GM19328 (cell line): ENCODE data around the gene DEFB123.
"Not testable (repeated sequence)": the region's sequence is repeated elsewhere in the genome, so short reads cannot be mapped to it uniquely, and the experiment has no call there.

Experiments
- ATAC-seq: cut with Tn5 transposase; IDR thresholded peaks from one replicate; pipeline ENCODE4 v1.9.1; 2021; ENCODE audit warnings: mild to moderate bottlenecking, moderate library complexity; ENCODE audit not compliant: unreplicated experiment

The DEFB123 gene, protein sequence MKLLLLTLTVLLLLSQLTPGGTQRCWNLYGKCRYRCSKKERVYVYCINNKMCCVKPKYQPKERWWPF

DNA sequence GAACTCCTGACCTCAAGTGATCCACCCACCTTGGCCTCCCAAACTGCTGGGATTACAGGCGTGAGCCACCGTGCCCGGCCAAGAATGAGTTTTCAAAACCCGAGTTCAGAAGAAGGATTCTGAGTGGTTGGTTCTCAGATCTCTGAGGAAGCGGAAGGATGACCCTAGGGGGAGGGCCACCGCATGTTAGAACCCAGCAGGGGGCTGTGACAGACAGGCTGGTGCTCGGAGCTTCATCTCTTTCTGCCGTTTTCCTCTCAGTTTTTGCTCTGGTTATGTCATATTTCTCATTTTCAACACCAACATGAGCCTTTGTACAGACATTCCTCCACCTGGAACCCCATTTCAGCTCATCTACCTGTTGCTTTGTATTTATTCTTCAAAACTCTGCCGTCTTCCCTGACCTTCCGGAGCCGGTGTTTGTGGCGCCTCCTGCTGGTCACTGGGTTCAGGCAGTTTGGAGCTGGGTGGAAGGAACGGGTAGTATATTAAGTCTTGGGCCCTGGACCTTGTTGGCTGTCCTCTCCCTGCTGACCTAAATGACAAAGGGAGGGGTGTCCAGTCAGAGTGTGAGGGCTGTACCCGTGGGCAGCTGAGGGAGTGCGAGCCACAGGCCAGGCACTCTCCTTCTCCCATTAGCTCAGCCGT lies at the start of gene DEFB123:
TSS of gene DEFB123 (plus strand) at position 621 of the 648 bp plus-strand sequence. CDS start 67 bp downstream, outside the sequence.
- no peak for ATAC-seq

DNA sequence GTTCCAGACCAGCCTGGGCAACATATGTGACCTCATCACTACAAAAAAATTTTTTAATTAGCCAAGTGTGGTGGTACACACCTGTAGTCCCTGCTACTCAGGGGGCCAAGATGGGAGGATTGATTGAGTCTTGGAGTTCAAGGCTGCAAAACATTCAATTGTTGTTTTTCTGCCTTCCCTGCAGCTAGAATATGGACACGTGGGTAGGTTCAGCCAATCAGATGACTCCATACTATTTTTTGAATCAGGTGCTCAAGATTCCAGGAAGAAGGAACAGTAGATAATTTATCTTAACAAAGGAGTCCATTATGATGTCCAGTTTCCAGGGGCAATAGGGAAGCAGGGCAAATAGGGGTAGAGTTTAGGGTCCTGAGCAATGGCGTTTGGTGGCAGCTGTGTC lies 47.6 kb upstream of the DEFB123 start:
- no peak for ATAC-seq

DNA sequence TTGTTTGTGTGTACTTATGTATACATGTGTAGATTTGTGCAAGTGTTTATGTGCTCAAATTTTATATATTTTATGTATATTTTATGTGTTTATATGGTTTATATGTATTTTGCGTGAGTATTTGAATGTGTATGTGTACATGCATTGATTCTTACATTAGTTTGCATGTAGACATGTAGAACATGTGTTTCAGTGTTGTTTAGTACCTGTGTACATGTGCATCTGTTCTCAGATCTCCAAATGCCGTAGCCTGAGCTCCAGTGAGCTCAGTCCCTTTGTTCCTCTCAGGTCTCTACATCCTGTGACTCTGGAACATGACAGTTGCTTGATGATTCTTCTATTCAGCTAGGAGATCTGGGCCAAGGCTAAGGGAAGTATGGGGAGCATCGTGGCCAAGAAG lies 45.5 kb upstream of the DEFB123 start:
- no peak for ATAC-seq

DNA sequence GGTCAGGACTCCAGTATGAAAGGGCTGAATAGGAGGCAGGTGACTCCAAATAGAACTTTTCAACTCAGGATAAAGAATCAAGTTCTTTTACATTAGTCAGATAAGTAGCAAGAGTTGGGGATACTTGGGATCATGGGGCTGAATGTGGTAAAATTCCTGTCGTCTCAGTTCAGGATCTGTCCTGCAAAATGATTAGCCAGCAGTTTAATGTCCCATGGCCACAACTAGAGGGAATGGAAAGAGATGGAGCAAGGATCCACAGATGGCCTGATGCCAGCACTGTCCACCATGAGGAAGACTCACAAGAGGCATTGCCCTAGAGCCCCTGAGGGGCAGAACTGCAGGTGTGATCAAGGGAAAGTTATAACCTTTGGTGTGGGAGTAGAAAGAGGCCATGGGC lies 36.5 kb upstream of the DEFB123 start:
- ATAC-seq, result no peak

DNA sequence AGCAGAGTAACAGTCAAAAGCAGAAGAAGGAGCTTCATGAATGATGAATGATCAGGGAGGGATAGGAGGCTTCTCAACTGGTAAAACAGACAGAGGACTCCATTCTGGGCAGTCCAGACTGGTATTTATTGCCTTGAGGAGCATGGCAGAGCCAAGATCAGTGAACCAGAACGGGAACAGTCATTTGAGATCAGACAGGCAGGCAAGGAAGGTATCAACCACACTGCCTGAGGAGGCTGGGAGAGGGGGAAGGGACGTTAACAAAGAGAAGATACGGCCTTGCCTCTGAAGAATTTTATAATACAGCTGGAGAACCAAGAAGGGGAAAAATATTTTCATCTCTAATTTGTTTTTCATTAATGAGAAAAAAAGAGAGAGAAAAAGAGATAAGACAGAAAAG lies 34.3 kb upstream of the DEFB123 start, which contains the start of gene DEFB121:
TSS of gene DEFB121 (minus strand) at position 101 of the 400 bp plus-strand sequence. CDS start at position 38, 63 bp downstream.
- ATAC-seq, result no peak

DNA sequence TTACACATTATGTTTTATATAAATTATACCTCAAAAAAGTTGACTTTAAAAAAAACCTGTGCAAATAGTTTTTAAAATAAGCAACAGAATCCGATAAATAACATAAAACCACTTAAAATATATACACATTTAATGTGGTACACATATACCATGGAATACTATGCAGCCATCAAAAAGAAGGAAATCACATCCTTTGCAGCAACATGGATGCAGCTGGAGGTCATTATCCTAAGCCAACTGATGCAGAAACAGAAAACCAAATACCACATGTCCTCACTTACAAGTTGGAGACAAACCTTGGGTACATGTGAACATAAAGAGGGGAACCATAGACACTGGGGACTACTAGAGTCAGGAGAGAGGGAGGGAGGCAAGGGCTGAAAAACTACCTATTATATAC lies 30.4 kb upstream of the DEFB123 start:
- ATAC-seq, result no peak

DNA sequence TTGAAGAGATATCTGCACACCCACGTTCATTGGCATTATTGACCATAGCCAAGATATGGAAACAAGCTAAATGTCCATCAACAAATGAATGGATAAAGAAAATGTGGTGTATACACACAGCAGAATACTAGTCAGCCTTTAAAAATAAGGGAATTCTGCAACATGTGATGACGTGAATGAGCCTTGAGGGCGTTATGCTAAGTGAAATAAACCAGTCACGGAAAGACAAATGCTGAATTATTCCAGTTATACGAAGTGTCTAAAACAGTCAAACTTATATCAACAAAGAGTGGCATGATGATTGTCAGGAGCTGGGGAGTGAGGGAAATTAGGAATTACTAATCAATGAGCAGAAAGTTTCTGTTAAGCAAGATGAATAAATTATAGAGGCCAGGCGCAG lies 26.1 kb upstream of the DEFB123 start:
- ATAC-seq, result no peak

DNA sequence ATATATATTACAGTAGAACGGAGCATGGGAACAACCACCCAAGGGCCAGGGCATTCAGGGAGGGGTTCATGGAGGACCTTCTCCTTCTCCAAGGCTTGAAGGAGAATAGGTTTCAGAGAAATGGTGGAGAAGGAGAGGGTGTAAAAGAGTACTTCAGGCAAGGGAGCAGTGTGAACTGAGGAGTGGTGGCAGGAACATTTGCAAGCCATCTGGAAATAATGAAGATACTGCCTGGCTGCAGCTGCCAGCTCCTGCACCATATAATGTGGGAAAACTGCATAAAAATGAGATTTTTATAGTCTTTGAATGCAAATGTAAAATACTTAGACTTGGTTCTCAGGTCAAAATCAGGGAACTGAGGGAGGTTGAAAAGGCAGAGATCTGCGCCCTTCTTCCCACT lies 24.8 kb upstream of the DEFB123 start:
- no peak for ATAC-seq

DNA sequence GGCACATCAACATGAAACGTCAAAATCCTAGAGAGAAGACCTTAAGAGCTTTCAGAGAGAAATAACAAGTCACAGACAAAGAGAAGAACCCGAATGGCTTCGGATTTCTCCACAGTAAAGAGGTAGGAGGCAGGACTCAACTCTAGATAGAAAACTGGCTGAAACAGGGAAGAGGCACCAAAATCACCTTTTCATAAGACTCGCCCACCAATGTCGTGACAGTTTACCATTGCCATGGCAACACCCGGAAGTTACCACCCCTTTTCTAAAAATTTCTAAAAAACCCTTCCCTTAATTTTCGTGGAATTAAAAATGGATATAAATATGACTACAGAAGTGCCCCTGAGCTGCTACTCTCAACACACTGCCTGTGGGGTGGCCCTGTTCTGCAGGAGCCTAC lies 22.1 kb upstream of the DEFB123 start:
- no peak for ATAC-seq

DNA sequence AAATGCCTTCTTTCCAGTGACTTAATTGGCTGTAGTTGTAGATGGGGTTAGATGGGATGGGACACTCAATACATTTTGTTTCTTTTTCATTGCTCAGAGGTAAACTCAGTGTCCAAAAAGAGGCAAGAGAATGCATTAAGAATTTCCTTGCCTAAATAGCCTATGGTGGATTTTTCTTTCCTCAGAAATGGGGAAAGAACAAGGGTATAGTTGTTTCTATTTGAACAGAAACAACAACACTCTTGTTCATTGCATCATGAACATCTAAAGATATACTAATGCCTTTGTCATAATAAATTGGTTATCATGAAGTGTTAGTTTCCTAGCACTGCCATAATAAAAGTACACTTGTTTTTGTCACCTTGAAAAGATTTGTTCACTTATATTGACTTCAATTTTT lies 14.6 kb upstream of the DEFB123 start:
- ATAC-seq, result no peak

DNA sequence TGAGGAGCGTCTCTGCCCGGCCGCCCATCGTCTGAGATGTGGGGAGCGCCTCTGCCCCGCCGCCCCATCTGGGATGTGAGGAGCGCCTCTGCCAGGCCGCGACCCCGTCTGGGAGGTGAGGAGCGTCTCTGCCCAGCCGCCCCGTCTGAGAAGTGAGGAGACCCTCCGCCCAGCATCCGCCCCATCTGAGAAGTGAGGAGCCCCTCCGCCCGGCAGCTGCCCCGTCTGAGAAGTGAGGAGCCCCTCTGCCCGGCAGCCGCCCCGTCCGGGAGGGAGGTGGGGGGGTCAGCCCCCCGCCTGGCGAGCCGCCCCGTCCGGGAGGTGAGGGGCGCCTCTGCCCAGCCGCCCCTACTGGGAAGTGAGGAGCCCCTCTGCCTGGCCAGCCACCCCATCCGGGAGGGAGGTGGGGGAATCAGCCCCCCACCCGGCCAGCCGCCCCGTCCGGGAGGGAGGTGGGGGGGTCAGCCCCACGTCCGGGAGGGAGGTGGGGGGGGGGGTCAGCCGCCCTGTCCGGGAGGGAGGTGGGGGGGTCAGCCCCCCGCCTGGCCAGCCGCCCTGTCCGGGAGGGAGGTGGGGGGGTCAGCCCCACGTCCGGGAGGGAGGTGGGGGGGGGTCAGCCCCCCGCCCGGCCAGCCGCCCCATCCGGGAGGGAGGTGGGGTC lies 13.4 kb upstream of the DEFB123 start:
- ATAC-seq, result not testable (repeated sequence)

DNA sequence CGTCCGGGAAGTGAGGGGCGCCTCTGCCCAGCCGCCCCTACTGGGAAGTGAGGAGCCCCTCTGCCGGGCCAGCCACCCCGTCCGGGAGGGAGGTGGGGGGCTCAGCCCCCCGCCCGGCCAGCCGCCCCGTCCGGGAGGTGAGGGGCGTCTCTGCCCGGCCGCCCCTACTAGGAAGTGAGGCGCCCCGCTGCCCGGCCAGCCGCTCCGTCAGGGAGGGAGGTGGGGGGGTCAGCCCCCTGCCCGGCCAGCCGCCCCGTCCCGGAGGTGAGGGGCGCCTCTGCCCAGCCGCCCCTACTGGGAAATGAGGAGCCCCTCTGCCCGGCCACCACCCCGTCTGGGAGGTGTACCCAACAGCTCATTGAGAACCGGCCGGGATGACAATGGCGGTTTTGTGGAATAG lies 12.9 kb upstream of the DEFB123 start:
- ATAC-seq, result not testable (repeated sequence)

DNA sequence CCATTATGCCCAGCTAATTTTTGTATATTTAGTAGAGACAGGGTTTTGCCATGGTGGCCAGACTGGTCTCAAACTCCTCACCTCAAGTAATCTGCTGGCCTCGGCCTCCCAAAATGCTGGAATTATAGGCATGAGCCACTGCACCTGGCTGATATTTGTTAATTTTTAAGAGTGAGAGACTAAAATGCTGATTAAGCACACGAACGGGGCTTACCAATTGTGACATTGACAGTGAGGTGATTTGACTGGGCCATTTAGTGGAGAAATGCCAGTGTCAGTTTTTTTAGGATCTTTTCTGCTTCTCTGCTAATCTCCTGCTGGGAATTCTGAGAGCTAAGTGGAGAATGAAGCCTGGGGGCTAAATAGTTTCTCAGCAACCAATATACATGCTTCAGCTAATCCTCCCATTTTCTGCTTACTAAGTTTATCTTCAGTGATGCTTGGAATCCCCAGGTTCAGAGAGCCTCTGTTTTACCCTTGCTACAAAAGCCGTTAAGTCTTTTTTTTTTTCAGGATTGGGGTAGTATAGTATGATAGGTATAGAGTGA lies 9.8 kb upstream of the DEFB123 start:
- ATAC-seq, result no peak

DNA sequence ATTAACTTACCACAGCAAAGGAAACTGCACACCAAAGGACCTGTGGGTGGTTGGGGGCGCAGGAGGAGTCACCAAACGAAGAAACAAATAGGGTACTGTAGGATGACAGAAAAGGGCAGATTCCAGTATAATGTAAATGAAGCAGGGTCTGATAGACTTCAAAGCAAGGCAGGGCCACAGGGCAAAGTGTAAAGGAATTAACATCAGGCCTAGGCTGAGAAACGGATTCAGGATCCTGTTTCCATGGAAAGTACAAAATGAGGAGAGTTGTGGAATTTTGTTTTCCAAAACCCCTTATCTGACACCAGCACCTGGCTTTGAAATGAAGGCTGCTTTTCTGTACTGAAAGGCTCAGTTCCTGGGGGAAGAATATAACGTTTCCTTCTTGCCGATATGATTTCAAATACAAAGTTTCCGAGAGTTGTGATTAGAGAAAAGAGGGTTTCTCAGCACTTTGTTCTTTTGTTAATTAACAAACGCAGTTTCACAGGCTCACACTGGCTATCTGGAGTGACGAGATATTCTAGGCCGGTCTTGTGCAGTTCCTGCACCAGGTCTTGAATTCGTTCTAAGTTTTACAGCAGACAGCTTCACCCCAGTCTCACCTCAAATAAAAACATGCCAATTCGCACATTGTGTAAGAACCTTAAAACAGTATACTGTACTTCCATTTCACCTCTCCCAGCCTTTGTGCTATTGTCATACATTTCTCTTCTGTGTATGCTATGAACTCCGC lies 5.8 kb downstream of the DEFB123 start:
- ATAC-seq, result no peak

DNA sequence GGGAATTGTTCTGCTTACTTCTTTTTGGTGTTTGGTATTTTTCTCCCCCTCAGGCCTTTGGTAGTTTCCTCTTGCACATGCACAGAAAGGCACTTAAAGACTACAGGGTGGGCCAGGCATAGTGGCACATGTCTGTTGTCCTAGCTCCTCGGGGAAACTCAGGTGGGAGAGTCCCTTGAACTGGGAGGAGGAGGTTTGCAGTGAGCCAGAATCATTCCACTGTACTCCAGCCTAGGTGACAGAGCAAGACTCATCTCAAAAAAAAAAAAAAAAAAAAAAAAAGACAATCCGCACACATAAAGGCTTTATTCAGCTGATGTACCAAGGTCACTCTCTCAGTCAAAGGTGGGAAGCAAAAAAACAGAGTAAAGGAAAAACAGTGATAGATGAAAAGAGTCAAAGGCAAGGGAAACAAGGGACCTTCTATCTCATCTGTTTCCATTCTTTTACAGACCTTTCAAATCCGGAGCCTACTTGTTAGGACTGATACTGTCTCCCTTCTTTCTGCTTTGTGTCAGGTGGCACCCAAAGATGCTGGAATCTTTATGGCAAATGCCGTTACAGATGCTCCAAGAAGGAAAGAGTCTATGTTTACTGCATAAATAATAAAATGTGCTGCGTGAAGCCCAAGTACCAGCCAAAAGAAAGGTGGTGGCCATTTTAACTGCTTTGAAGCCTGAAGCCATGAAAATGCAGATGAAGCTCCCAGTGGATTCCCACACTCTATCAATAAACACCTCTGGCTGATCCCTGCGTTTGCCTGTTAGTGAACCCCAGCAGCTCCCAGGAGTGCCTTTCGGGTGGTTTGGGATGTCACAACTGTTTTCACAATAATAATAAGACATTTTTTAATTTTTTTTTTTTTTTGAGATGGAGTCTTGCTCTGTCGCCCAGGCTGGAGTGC lies 9.3 kb downstream of the DEFB123 start:
- ATAC-seq, result no peak

DNA sequence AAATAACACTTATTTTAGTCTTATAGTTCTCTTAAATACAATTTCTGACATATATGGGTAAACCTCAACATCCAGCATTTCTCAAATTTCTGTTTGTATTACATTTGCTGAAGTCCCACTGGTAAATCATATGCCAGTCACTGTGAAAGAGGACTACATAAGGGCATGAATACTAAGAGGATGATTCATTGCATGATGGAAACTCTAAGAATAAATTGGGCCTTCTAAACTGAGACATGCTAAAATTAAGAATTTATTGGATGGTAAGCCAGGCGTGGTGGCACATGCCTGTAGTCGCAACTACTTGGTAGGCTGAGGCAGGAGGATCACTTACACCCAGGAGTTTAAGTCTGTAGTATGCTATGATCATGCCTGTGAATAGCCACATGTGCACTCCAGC lies 12.1 kb downstream of the DEFB123 start:
- ATAC-seq, result no peak

DNA sequence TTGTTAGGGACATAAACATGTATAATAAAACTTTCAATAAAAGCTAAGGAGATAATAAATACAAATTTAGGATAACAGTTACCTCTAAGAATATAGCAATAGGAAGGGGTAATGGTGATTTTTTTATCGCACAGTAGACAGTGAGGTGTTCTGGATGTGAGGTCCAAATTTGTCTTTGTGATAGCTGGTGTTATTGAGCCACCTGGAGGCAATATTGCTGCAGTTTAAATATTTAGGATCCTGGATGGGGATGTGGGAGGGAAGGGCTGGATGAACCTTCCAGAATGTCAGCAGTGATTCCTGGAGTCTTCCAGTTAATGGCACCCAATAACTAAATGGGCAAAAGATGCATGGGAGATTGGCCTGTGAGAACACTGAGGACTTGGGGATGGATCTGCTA lies 13.9 kb downstream of the DEFB123 start:
- ATAC-seq, result no peak

DNA sequence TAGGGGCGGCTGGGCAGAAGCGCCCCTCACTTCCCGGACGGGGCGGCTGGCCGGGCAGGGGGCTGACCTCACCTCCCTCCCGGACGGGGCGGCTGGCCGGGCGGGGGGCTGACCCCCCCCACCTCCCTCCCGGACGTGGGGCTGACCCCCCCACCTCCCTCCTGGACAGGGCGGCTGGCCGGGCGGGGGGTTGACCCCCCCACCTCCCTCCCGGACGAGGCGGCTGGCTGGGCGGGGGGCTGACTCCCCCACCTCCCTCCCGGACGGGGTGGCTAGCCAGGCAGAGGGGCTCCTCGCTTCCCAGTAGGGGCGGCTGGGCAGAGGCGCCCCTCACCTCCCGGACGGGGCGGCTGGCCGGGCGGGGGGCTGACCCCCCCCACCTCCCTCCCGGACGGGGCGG lies 30.5 kb downstream of the DEFB123 start:
- ATAC-seq, result not testable (repeated sequence)

DNA sequence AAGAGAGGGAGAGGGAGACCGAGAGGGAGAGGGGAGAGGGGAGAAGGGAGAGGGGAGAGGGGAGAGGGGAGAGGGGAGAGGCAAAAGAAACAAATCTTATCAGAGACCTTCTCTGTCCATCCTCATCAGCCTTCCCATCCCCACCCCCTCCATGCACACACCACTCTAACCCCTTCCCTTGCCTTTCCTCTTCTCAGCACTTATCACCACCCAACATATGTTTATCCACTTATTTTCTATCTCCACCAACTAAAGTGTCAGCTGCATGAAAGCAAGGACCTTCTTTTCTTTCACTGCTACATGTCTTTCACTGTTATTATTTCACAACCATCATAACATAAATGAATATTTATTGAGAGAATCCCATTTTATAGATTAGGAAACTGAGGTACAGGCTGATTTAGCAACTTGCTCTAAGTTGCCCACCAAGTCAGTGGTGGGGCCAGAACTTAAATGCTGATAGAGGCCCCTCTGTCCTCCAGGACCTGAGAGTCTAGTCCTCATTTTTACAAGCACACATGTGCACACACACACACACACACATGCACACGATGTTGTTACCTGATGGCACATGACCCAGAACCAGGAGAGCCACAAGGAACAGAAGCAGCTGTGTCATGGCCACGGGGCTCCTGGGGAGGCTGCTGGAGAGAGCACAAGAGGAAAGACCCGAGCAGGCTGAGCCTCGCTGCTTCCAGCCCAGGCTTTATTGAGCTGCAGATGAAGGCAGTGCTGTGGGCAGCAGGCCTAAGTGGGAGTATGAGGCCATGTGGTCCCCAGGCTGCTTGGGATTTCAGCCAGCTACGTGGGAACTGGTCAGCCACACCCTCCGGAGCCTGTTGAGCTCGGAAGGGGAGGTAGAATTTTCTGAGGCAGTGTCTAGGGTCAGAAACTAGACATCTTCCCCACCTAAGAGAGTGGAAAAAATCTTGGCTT lies 32.2 kb downstream of the DEFB123 start:
- no peak for ATAC-seq
